ENCODE measurements around the gene EFR3B. TPM values are rescaled to one million over a fixed set of nuclear protein-coding genes. Genes with fewer than 3 reads are reported as not detected.

The EFR3B gene
- total and polyA plus RNA-seq, 2 of the 4 experiments (the other 2 are of a cell fraction): 0.38 to 0.90 TPM

DNA sequence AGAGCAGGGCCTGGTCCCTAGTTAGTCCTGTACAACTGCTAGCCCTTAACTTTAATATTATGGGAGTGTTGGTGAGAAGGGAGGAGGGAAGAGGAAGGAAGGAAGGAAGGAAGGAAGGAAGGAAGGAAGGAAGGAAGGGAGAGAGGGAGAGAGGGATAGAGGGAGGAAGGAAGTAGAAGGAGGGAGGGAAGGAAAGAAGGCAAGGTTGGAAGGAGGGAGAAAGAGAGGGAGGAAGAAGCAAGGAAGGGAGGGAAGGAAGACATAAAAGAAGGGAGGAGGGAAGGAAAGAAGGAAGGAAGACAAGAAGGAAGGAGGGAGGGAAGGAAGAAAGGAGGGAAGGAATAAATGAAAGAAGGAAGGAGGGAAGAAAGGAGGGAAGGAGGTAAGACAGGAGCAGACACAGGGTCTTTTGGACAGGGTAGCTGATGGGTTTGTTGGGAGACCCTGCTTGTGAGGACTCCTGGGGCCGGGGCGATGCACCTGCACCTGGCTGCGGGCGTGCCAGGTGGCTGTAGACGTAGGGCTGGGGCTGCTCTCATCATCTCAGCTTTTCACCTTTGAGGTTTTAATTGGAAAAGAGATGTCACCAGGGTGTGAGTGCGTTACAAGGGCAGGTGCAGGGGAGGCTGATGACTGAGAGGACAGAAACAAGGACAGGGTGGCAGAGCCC lies 132.5 kb downstream of the EFR3B start:
- BruUV-seq (replicated peaks): no TSS peak
- Histone ChIP-seq H3K56ac (ENCODE audit: extremely low read depth, insufficient read depth, low read length) (no peak overlapping the region), H3K4me1 (ENCODE audit: control insufficient read depth, insufficient read depth, low read length) (no peaks in the 10 kb centered on the region), H4K8ac (ENCODE audit: low read depth in 2 of 2, low read length in 2 of 2) (no peak overlapping the region), H2BK5ac (ENCODE audit: low read depth, low read length, poor library complexity, severe bottlenecking) (no peak overlapping the region), H3K23ac (ENCODE audit: low read depth, low read length) (no peak overlapping the region), H3K18ac (ENCODE audit: low read depth, low read length) (no peak overlapping the region), H3K14ac (replicated peaks; ENCODE audit: low read depth, low read length) (no peak overlapping the region), H2AFZ (replicated peaks; ENCODE audit: low read length, poor library complexity) (no peak overlapping the region), H2AK5ac (ENCODE audit: low read depth, low read length) (no peak overlapping the region), H3K4me3 (ENCODE audit: insufficient read depth, low read depth, low read length) (no peak overlapping the region), H3K27me3 (ENCODE audit: control insufficient read depth, insufficient read depth, low read length) (peaks cover 58% of the 10 kb centered on the region), H3K4me2 (ENCODE audit: low read depth, low read length) (no peak overlapping the region), H4K20me1 (ENCODE audit: insufficient read depth, low read length) (no peaks in the 10 kb centered on the region), H3K9me3 (ENCODE audit: control insufficient read depth, insufficient read depth, low read length) (peaks cover 6% of the 10 kb centered on the region), H4K5ac (ENCODE audit: low read depth, low read length) (no peak overlapping the region), H3K9ac (ENCODE audit: low read depth, low read length) (no peak overlapping the region), H2AK9ac (replicated peaks; ENCODE audit: low read depth, low read length, poor library complexity) (no peak overlapping the region), H3K4ac (ENCODE audit: low read depth, low read length) (no peak overlapping the region), H3K9me1 (ENCODE audit: insufficient read depth, low read length) (no peaks in the 10 kb centered on the region), H2BK120ac (ENCODE audit: low read depth, low read length) (no peak overlapping the region), H3K27ac (ENCODE audit: insufficient read depth, low read length) (no peak overlapping the region), H2BK15ac (ENCODE audit: low read depth, low read length) (no peak overlapping the region), H3K79me1 (ENCODE audit: low read depth in 1 of 2, low read length in 2 of 2) (no peaks in the 10 kb centered on the region), H3K36me3 (ENCODE audit: control insufficient read depth, insufficient read depth, low read length) (no peaks in the 10 kb centered on the region), H2BK20ac (ENCODE audit: low read depth, low read length) (no peak overlapping the region), H4K91ac (ENCODE audit: insufficient read depth, low read depth, low read length) (no peak overlapping the region)
- CTCF ChIA-PET: no interaction called here
- DNase-seq (no peak), ATAC-seq (ENCODE audit: low read depth) (no peak)
- POLR2A ChIA-PET (ENCODE audit: unreplicated experiment): no interaction called here
- in situ Hi-C loops (cut with MboI; ENCODE audit: low sequenced_read_pairs) (no loop called here), dilution Hi-C loops (cut with HindIII; ENCODE audit: low sequenced_read_pairs, unreplicated experiment) (no loop called here), intact Hi-C loops (cut with micrococcal nuclease) (no loop called here)
- TF ChIP-seq MAZ (IDR thresholded peaks at IDR 0.05; ENCODE audit: borderline replicate concordance, low read depth, low read length) (no peak), USF2 (IDR thresholded peaks at IDR 0.05; ENCODE audit: low read depth, low read length) (no peak), RCOR1 (IDR thresholded peaks at IDR 0.05; ENCODE audit: insufficient replicate concordance, low read length) (no peak), BHLHE40 (IDR thresholded peaks at IDR 0.05; ENCODE audit: low read depth, low read length) (no peak), POLR2A (IDR thresholded peaks at IDR 0.05; ENCODE audit: low read depth, low read length) (no peak), SMC3 (IDR thresholded peaks at IDR 0.05; ENCODE audit: low read depth, low read length) (no peak), CHD1 (IDR thresholded peaks at IDR 0.05; ENCODE audit: low read depth, low read length) (no peak), FOS (IDR thresholded peaks at IDR 0.05; ENCODE audit: low read depth, low read length) (no peak), RFX5 (IDR thresholded peaks at IDR 0.05; ENCODE audit: low read depth, low read length) (no peak), CEBPB (IDR thresholded peaks at IDR 0.05; ENCODE audit: low read depth, low read length) (no peak)
- TF ChIP-seq, protein P1, sequence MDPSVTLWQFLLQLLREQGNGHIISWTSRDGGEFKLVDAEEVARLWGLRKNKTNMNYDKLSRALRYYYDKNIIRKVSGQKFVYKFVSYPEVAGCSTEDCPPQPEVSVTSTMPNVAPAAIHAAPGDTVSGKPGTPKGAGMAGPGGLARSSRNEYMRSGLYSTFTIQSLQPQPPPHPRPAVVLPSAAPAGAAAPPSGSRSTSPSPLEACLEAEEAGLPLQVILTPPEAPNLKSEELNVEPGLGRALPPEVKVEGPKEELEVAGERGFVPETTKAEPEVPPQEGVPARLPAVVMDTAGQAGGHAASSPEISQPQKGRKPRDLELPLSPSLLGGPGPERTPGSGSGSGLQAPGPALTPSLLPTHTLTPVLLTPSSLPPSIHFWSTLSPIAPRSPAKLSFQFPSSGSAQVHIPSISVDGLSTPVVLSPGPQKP (IDR thresholded peaks at IDR 0.05; ENCODE audit: borderline replicate concordance, low read depth, low read length): no peak
- no CpG with 5 or more reads among the region's 6 CpGs for WGBS, 2 experiments (ENCODE audit: extremely low coverage in 2 of 2, insufficient read length in 1 of 2)

Measured in IMR-90 (cell line).